Measurements from ENCODE around the gene IRF7. TPM values are rescaled to one million over a fixed set of nuclear protein-coding genes. Genes with fewer than 3 reads are reported as not detected.

The IRF7 gene
- total and polyA plus RNA-seq, 2 experiments from 2014 or later, result 12.3 to 17.3 TPM

- Mint-ChIP-seq H3K36me3 (ENCODE audit: low read depth) (peaks cover 3% of the 10 kb centered on the region; the same call in 1 of the 3 replicates), H3K9me3 (peaks cover 15% of the 10 kb centered on the region), H3K27ac (no peak within 1 kb of the TSS), H3K4me1 (peaks cover 21% of the 10 kb centered on the region), H3K4me3 (no peak within 1 kb of the TSS), H3K27me3 (ENCODE audit: insufficient read depth, low read depth, poor library complexity) (peaks cover 32% of the 10 kb centered on the region)
- DNase-seq (ENCODE audit: low spot score) (no peak), ATAC-seq (peak; percentile 7)
- Histone ChIP-seq H2AFZ (no peak within 1 kb of the TSS), H4K20me1 (replicated peaks; ENCODE audit: insufficient read depth) (no peaks in the 10 kb centered on the region), H3K27me3 (ENCODE audit: insufficient read depth) (peaks cover 24% of the 10 kb centered on the region), H3F3A (replicated peaks; ENCODE audit: low read depth) (0 out of 2 replicates have a peak, but pooled peaks cover 9% of the 10 kb centered on the region), H3K9me2 (ENCODE audit: insufficient read depth) (no peaks in the 10 kb centered on the region), H3K4me2 (no peak within 1 kb of the TSS), H3K4me3 (no peak within 1 kb of the TSS), H3K4me1 (ENCODE audit: insufficient read depth) (peaks cover 4% of the 10 kb centered on the region; the same call in 1 of the 2 replicates), H3K79me2 (replicated peaks; ENCODE audit: insufficient read depth) (no peaks in the 10 kb centered on the region), H3K36me3 (ENCODE audit: insufficient read depth) (no peaks in the 10 kb centered on the region), H3K27ac (ENCODE audit: low read depth) (no peak within 1 kb of the TSS)
- TF ChIP-seq POLR2AphosphoS5 (IDR thresholded peaks at IDR 0.05; ENCODE audit: low read depth), result no peak
- TF ChIP-seq ZNF331 (CRISPR knock-in tag; IDR thresholded peaks at IDR 0.05; ENCODE audit: low read depth), result no peak
- TF ChIP-seq STAT1 (IDR thresholded peaks at IDR 0.05; ENCODE audit: unreplicated experiment), result no peak
- no peak for TF ChIP-seq NANOG (IDR thresholded peaks at IDR 0.05; ENCODE audit: borderline replicate concordance)
- no peak for TF ChIP-seq JUNB (IDR thresholded peaks at IDR 0.05; ENCODE audit: unreplicated experiment)
- no peak for TF ChIP-seq ETS1 (IDR thresholded peaks at IDR 0.05)
- TF ChIP-seq EZH2 (IDR thresholded peaks at IDR 0.05; ENCODE audit: low read depth, unreplicated experiment), result no peak
- TF ChIP-seq ZNF114 (CRISPR knock-in tag; IDR thresholded peaks at IDR 0.05), result no peak
- no peak for TF ChIP-seq ZNF462 (CRISPR knock-in tag; IDR thresholded peaks at IDR 0.05)
- TF ChIP-seq CTCF (conservative IDR thresholded peaks at IDR 0.05; ENCODE audit: low read depth in 2 of 2), result no peak
- no peak for TF ChIP-seq REST (IDR thresholded peaks at IDR 0.05; ENCODE audit: unreplicated experiment)
- TF ChIP-seq CREB1 (CRISPR knock-in tag; IDR thresholded peaks at IDR 0.05; ENCODE audit: low read depth), result no peak
- TF ChIP-seq EZH2phosphoT487 (IDR thresholded peaks at IDR 0.05; ENCODE audit: unreplicated experiment), result no peak
Observed at GRCh38 chr11:624705-625635, 9.2 kb upstream of the IRF7 start, which contains the start of gene CDHR5. CDHR5 (minus strand) TSS chr11:624955; CDS start chr11:624902, 53 bp downstream.
